Left ventricle myocardium inferior (tissue), 1 donor: ENCODE results near the gene CD2. TPM values are rescaled to one million over a fixed set of nuclear protein-coding genes. Genes with fewer than 3 reads are reported as not detected.

Experiments
- DNase-seq: peaks from one replicate; pipeline ENCODE4 v3.0.0-alpha.2; 2020
- H3K27ac ChIP-seq: fragments of 200-600 bp; replicated peaks from 2 replicates; pipeline ENCODE4 v1.8.0; 2021
- H3K27me3 ChIP-seq: fragments of 200-600 bp; 2 replicates; pipeline ENCODE4 v1.8.0; 2021; ENCODE audit warnings: low read depth
- H3K36me3 ChIP-seq: fragments of 200-600 bp; 2 replicates; pipeline ENCODE4 v1.8.0; 2021
- H3K4me1 ChIP-seq: fragments of 200-600 bp; 2 replicates; pipeline ENCODE4 v1.8.0; 2021
- H3K4me3 ChIP-seq: fragments of 200-600 bp; 2 replicates; pipeline ENCODE4 v1.8.0; 2021; ENCODE audit warnings: mild to moderate bottlenecking, moderate library complexity
- H3K9me3 ChIP-seq: fragments of 200-600 bp; replicated peaks from 2 replicates; pipeline ENCODE4 v1.8.0; 2021
- intact Hi-C: fragments of 100-400 bp; cut with micrococcal nuclease; formaldehyde crosslinking; loops from one replicate; pipeline ENCODE4 v1.11.0; 2022
- total RNA-seq: library from RNA; stranded (reverse); fragmentation: NEBNext Ultra II Directional; extraction: Animal tissue kit (Norgen Biotek cat#: 25700); gene quantifications from one replicate; pipeline ENCODE4 v1.2.1, GENCODE V29; 2021
- TF ChIP-seq, protein P1 (sequence below): fragments of 200-600 bp; IDR thresholded peaks from 2 replicates; pipeline ENCODE4 v1.8.0; 2021; ENCODE audit warnings: antibody characterized with exemption, mild to moderate bottlenecking, borderline replicate concordance
- donor health status: DM: no; HTN: yes; CAD: no; lungs with severe emphysema.

Gene CD2
- total RNA-seq, 1 donor from 2014 or later, result 0.36 TPM

GRCh38 chr1:116777831-116778830, 23.9 kb downstream of the CD2 start:
- no peak for DNase-seq
- H3K27ac ChIP-seq, result no peak overlapping the region
- H3K36me3 ChIP-seq, result no peaks in the 10 kb centered on the region
- H3K9me3 ChIP-seq, result peaks cover 9% of the 10 kb centered on the region
- H3K4me1 ChIP-seq, result no peaks in the 10 kb centered on the region
- intact Hi-C loops, result no loop called here
- TF ChIP-seq, protein P1, sequence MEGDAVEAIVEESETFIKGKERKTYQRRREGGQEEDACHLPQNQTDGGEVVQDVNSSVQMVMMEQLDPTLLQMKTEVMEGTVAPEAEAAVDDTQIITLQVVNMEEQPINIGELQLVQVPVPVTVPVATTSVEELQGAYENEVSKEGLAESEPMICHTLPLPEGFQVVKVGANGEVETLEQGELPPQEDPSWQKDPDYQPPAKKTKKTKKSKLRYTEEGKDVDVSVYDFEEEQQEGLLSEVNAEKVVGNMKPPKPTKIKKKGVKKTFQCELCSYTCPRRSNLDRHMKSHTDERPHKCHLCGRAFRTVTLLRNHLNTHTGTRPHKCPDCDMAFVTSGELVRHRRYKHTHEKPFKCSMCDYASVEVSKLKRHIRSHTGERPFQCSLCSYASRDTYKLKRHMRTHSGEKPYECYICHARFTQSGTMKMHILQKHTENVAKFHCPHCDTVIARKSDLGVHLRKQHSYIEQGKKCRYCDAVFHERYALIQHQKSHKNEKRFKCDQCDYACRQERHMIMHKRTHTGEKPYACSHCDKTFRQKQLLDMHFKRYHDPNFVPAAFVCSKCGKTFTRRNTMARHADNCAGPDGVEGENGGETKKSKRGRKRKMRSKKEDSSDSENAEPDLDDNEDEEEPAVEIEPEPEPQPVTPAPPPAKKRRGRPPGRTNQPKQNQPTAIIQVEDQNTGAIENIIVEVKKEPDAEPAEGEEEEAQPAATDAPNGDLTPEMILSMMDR, result no peak
- H3K4me3 ChIP-seq, result no peak overlapping the region
- H3K27me3 ChIP-seq, result peaks cover 31% of the 10 kb centered on the region

GRCh38 chr1:116781034-116781433, 26.8 kb downstream of the CD2 start:
- Histone ChIP-seq H3K27ac (no peak overlapping the region), H3K9me3 (peaks cover 10% of the 10 kb centered on the region), H3K4me3 (no peak overlapping the region), H3K27me3 (peaks cover 10% of the 10 kb centered on the region), H3K36me3 (no peaks in the 10 kb centered on the region), H3K4me1 (no peaks in the 10 kb centered on the region)
- TF ChIP-seq, protein P1, result no peak
- DNase-seq, result no peak
- intact Hi-C loops, result no loop called here

GRCh38 chr1:116785006-116785405, 30.8 kb downstream of the CD2 start:
- H3K4me3 ChIP-seq, result no peak overlapping the region
- no peaks in the 10 kb centered on the region for H3K4me1 ChIP-seq
- intact Hi-C loops, result no loop called here
- peaks cover 26% of the 10 kb centered on the region for H3K9me3 ChIP-seq
- H3K27ac ChIP-seq, result no peak overlapping the region
- TF ChIP-seq, protein P1, result no peak
- no peaks in the 10 kb centered on the region for H3K36me3 ChIP-seq
- DNase-seq, result no peak
- H3K27me3 ChIP-seq, result peaks cover 10% of the 10 kb centered on the region

DNA sequence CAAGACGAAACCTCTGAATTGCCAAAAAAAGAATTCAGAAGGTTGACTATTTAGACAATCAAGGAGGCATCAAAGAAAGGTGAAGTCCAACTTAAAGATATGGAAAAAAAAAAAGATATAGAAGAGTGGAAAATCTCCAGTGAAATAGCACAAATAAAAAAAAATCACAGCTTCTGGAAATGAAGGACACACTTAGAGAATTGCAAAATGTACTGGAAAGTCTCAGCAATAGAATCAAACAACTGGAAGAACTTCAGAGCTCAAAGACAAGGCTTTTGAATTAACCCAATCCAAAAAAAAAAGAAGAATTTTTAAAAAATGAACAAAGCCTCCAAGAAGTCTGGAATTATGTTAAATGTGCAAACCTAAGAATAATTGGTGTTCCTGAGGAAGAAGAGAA, 31.8 kb downstream of the CD2 start:
- Histone ChIP-seq H3K4me3 (no peak overlapping the region), H3K27ac (no peak overlapping the region), H3K27me3 (peaks cover 9% of the 10 kb centered on the region), H3K9me3 (peaks cover 27% of the 10 kb centered on the region), H3K36me3 (no peaks in the 10 kb centered on the region), H3K4me1 (no peaks in the 10 kb centered on the region)
- TF ChIP-seq, protein P1, result no peak
- intact Hi-C loops, result no loop called here
- DNase-seq, result no peak

GRCh38 chr1:116791727-116792126, 37.5 kb downstream of the CD2 start:
- TF ChIP-seq, protein P1, result no peak
- Histone ChIP-seq H3K4me3 (no peak overlapping the region), H3K27me3 (peaks cover 30% of the 10 kb centered on the region), H3K36me3 (no peaks in the 10 kb centered on the region), H3K9me3 (peaks cover 10% of the 10 kb centered on the region), H3K27ac (no peak overlapping the region), H3K4me1 (no peaks in the 10 kb centered on the region)
- intact Hi-C loops, result no loop called here
- no peak for DNase-seq
